ENCODE results near the gene NAMPT.
"Not testable (repeated sequence)": the region's sequence is repeated elsewhere in the genome, so short reads cannot be mapped to it uniquely, and the experiment has no call there.

NAMPT gene

GRCh38 chr7:106216517-106216922, 68.3 kb downstream of the NAMPT start:
- no peaks in the 10 kb centered on the region for H3K27me3 ChIP-seq (ENCODE audit: insufficient read depth, low read length, poor library complexity, severe bottlenecking)
- H2AFZ ChIP-seq (ENCODE audit: low read length): no peak overlapping the region
- H3K9me3 ChIP-seq (ENCODE audit: insufficient read depth, low read depth, low read length): no peaks in the 10 kb centered on the region
- H3F3A ChIP-seq (ENCODE audit: low read depth): no peaks in the 10 kb centered on the region
- TF ChIP-seq CTCF (conservative IDR thresholded peaks at IDR 0.05; ENCODE audit: low read length): no peak
- TF ChIP-seq EZH2phosphoT487 (IDR thresholded peaks at IDR 0.05; ENCODE audit: borderline replicate concordance): no peak
- H3K36me3 ChIP-seq (ENCODE audit: insufficient read depth, low read length): no peaks in the 10 kb centered on the region
- H4K20me1 ChIP-seq (ENCODE audit: insufficient read depth, low read length, poor library complexity, severe bottlenecking): no peaks in the 10 kb centered on the region
- no peak overlapping the region for H3K4me3 ChIP-seq (ENCODE audit: low read length, poor library complexity, severe bottlenecking)
- H3K9ac ChIP-seq (ENCODE audit: low read depth, low read length, poor library complexity, severe bottlenecking): no peak overlapping the region
- H3K9me2 ChIP-seq (replicated peaks; ENCODE audit: low read depth, low read length): no peaks in the 10 kb centered on the region
- no peaks in the 10 kb centered on the region for H3K4me1 ChIP-seq (ENCODE audit: insufficient read depth, low read length, poor library complexity, severe bottlenecking)
- no peak overlapping the region for H3K4me2 ChIP-seq (ENCODE audit: low read depth, low read length, poor library complexity, severe bottlenecking)
- H3K79me2 ChIP-seq (ENCODE audit: insufficient read depth, low read length): no peaks in the 10 kb centered on the region

GRCh38 chr7:106215868-106216516, 68.8 kb downstream of the NAMPT start:
- no peak for TF ChIP-seq CTCF (conservative IDR thresholded peaks at IDR 0.05; ENCODE audit: low read length)
- TF ChIP-seq EZH2phosphoT487 (IDR thresholded peaks at IDR 0.05; ENCODE audit: borderline replicate concordance): no peak
- no peak overlapping the region for H3K9ac ChIP-seq (ENCODE audit: low read depth, low read length, poor library complexity, severe bottlenecking)
- no peak overlapping the region for H3K4me2 ChIP-seq (ENCODE audit: low read depth, low read length, poor library complexity, severe bottlenecking)
- no peaks in the 10 kb centered on the region for H3F3A ChIP-seq (ENCODE audit: low read depth)
- H3K27me3 ChIP-seq (ENCODE audit: insufficient read depth, low read length, poor library complexity, severe bottlenecking): no peaks in the 10 kb centered on the region
- H4K20me1 ChIP-seq (ENCODE audit: insufficient read depth, low read length, poor library complexity, severe bottlenecking): no peaks in the 10 kb centered on the region
- H3K4me1 ChIP-seq (ENCODE audit: insufficient read depth, low read length, poor library complexity, severe bottlenecking): no peaks in the 10 kb centered on the region
- H3K36me3 ChIP-seq (ENCODE audit: insufficient read depth, low read length): no peaks in the 10 kb centered on the region
- H3K9me2 ChIP-seq (replicated peaks; ENCODE audit: low read depth, low read length): no peaks in the 10 kb centered on the region
- no peak overlapping the region for H3K4me3 ChIP-seq (ENCODE audit: low read length, poor library complexity, severe bottlenecking)
- H3K79me2 ChIP-seq (ENCODE audit: insufficient read depth, low read length): no peaks in the 10 kb centered on the region
- H3K9me3 ChIP-seq (ENCODE audit: insufficient read depth, low read depth, low read length): no peaks in the 10 kb centered on the region
- no peak overlapping the region for H2AFZ ChIP-seq (ENCODE audit: low read length)

- not testable (repeated sequence) for H3K4me2 ChIP-seq (ENCODE audit: low read depth, low read length, poor library complexity, severe bottlenecking); H3K4me1 ChIP-seq (ENCODE audit: insufficient read depth, low read length, poor library complexity, severe bottlenecking); H3K4me3 ChIP-seq (ENCODE audit: low read length, poor library complexity, severe bottlenecking); H3K79me2 ChIP-seq (ENCODE audit: insufficient read depth, low read length); H2AFZ ChIP-seq (ENCODE audit: low read length); H3K9ac ChIP-seq (ENCODE audit: low read depth, low read length, poor library complexity, severe bottlenecking); H3K36me3 ChIP-seq (ENCODE audit: insufficient read depth, low read length); H3K9me2 ChIP-seq (replicated peaks; ENCODE audit: low read depth, low read length); H4K20me1 ChIP-seq (ENCODE audit: insufficient read depth, low read length, poor library complexity, severe bottlenecking); H3F3A ChIP-seq (ENCODE audit: low read depth); H3K27me3 ChIP-seq (ENCODE audit: insufficient read depth, low read length, poor library complexity, severe bottlenecking); H3K9me3 ChIP-seq (ENCODE audit: insufficient read depth, low read depth, low read length)
These were observed 75.8 kb downstream of the NAMPT start for GRCh38 chr7:106208944-106209343.
